ENCODE data around the gene PHPT1. TPM values are rescaled to one million over a fixed set of nuclear protein-coding genes. Genes with fewer than 3 reads are reported as not detected.

The PHPT1 gene
- total and polyA plus RNA-seq, 2 of the 13 experiments (the other 11 are each of a cell fraction or from before 2014, with no cell fraction given), result 189 to 192 TPM

DNA sequence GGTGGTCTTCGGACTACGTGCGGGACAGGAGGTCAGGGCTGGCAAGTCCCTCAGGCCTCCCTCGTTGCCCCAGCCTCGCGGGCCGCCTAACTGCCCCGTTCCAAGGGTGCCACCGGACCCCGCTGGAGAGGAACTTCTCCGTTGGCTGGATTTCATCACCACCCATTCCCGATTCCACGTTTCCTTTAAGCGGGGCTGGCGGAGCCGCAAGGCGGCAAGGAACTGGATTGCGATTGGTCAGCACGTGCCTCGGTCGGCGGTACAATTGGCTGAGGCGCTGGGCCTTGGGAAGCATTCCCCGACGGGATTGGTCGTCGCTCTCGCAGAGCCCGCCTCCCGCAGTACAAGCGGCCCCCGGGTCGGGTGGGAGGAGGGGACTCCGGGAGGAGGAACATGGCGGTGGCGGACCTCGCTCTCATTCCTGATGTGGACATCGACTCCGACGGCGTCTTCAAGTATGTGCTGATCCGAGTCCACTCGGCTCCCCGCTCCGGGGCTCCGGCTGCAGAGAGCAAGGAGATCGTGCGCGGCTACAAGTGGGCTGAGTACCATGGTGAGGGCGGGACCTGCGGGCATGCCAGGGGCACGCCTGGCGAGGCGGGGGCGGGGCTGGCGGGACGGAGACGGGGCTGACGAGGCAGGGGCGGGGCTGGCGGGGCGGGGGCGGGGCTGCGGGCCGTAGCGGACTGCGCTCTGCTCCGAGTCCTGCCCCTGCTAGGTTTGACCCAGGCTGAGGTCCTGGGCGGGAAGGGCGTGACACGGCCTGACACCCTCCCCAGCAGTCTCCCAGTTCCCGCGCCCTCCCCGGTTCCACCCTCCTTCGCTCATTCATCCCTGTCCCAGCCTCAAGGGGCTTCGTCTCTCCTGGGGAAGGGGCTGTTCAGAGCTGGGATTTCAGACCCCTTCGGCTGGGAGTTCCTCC is at the start of gene PHPT1 (continued):
- TF ChIP-seq, protein P1, sequence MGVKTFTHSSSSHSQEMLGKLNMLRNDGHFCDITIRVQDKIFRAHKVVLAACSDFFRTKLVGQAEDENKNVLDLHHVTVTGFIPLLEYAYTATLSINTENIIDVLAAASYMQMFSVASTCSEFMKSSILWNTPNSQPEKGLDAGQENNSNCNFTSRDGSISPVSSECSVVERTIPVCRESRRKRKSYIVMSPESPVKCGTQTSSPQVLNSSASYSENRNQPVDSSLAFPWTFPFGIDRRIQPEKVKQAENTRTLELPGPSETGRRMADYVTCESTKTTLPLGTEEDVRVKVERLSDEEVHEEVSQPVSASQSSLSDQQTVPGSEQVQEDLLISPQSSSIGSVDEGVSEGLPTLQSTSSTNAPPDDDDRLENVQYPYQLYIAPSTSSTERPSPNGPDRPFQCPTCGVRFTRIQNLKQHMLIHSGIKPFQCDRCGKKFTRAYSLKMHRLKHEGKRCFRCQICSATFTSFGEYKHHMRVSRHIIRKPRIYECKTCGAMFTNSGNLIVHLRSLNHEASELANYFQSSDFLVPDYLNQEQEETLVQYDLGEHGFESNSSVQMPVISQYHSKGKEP (CRISPR knock-in tag; IDR thresholded peaks at IDR 0.05), result no peak
- TF ChIP-seq THAP11 (CRISPR knock-in tag; IDR thresholded peaks at IDR 0.05) (peak; percentile 80), ZFAT (CRISPR knock-in tag; conservative IDR thresholded peaks at IDR 0.05) (no peak), PAWR (CRISPR knock-in tag; IDR thresholded peaks at IDR 0.05; ENCODE audit: borderline replicate concordance) (no peak), KDM6A (CRISPR knock-in tag; IDR thresholded peaks at IDR 0.05; ENCODE audit: low read depth) (no peak), MXI1 (IDR thresholded peaks at IDR 0.05; ENCODE audit: borderline replicate concordance, low read depth, low read length) (peak; percentile 57; the same call in 1 of the 3 replicates), ZNF569 (CRISPR knock-in tag; IDR thresholded peaks at IDR 0.05; ENCODE audit: borderline replicate concordance) (no peak), POLR2G (IDR thresholded peaks at IDR 0.05; ENCODE audit: low read depth, low read length) (peak; percentile 89), HIVEP1 (CRISPR knock-in tag; IDR thresholded peaks at IDR 0.05) (no peak), TARDBP (CRISPR knock-in tag; IDR thresholded peaks at IDR 0.05) (peak; percentile 85), ZNF460 (CRISPR knock-in tag; IDR thresholded peaks at IDR 0.05; ENCODE audit: borderline replicate concordance) (no peak), ZNF12 (CRISPR knock-in tag; IDR thresholded peaks at IDR 0.05) (no peak; the same call in 1 of the 2 replicates), KLF11 (CRISPR knock-in tag; IDR thresholded peaks at IDR 0.05) (no peak; the same call in 1 of the 2 replicates), ZFP36L2 (CRISPR knock-in tag; IDR thresholded peaks at IDR 0.05) (no peak), NCOA2 (CRISPR knock-in tag; IDR thresholded peaks at IDR 0.05) (peak; percentile 36; the same call in 1 of the 2 replicates), SRSF9 (IDR thresholded peaks at IDR 0.05; ENCODE audit: borderline replicate concordance, insufficient read depth, low read depth, low read length, poor library complexity, severe bottlenecking) (no peak)
- TF ChIP-seq, protein P2, sequence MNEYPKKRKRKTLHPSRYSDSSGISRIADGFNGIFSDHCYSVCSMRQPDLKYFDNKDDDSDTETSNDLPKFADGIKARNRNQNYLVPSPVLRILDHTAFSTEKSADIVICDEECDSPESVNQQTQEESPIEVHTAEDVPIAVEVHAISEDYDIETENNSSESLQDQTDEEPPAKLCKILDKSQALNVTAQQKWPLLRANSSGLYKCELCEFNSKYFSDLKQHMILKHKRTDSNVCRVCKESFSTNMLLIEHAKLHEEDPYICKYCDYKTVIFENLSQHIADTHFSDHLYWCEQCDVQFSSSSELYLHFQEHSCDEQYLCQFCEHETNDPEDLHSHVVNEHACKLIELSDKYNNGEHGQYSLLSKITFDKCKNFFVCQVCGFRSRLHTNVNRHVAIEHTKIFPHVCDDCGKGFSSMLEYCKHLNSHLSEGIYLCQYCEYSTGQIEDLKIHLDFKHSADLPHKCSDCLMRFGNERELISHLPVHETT (CRISPR knock-in tag; conservative IDR thresholded peaks at IDR 0.05), result peak; percentile 83
- TF ChIP-seq, protein P3, sequence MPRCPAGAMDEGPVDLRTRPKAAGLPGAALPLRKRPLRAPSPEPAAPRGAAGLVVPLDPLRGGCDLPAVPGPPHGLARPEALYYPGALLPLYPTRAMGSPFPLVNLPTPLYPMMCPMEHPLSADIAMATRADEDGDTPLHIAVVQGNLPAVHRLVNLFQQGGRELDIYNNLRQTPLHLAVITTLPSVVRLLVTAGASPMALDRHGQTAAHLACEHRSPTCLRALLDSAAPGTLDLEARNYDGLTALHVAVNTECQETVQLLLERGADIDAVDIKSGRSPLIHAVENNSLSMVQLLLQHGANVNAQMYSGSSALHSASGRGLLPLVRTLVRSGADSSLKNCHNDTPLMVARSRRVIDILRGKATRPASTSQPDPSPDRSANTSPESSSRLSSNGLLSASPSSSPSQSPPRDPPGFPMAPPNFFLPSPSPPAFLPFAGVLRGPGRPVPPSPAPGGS (CRISPR knock-in tag; IDR thresholded peaks at IDR 0.05), result no peak
- TF ChIP-seq, protein P4, sequence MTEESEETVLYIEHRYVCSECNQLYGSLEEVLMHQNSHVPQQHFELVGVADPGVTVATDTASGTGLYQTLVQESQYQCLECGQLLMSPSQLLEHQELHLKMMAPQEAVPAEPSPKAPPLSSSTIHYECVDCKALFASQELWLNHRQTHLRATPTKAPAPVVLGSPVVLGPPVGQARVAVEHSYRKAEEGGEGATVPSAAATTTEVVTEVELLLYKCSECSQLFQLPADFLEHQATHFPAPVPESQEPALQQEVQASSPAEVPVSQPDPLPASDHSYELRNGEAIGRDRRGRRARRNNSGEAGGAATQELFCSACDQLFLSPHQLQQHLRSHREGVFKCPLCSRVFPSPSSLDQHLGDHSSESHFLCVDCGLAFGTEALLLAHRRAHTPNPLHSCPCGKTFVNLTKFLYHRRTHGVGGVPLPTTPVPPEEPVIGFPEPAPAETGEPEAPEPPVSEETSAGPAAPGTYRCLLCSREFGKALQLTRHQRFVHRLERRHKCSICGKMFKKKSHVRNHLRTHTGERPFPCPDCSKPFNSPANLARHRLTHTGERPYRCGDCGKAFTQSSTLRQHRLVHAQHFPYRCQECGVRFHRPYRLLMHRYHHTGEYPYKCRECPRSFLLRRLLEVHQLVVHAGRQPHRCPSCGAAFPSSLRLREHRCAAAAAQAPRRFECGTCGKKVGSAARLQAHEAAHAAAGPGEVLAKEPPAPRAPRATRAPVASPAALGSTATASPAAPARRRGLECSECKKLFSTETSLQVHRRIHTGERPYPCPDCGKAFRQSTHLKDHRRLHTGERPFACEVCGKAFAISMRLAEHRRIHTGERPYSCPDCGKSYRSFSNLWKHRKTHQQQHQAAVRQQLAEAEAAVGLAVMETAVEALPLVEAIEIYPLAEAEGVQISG (CRISPR knock-in tag; IDR thresholded peaks at IDR 0.05), result peak; percentile 49
- TF ChIP-seq, protein P5, sequence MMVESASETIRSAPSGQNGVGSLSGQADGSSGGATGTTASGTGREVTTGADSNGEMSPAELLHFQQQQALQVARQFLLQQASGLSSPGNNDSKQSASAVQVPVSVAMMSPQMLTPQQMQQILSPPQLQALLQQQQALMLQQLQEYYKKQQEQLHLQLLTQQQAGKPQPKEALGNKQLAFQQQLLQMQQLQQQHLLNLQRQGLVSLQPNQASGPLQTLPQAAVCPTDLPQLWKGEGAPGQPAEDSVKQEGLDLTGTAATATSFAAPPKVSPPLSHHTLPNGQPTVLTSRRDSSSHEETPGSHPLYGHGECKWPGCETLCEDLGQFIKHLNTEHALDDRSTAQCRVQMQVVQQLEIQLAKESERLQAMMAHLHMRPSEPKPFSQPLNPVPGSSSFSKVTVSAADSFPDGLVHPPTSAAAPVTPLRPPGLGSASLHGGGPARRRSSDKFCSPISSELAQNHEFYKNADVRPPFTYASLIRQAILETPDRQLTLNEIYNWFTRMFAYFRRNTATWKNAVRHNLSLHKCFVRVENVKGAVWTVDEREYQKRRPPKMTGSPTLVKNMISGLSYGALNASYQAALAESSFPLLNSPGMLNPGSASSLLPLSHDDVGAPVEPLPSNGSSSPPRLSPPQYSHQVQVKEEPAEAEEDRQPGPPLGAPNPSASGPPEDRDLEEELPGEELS (CRISPR knock-in tag; IDR thresholded peaks at IDR 0.05), result peak; percentile 62; the same call in 1 of the 2 replicates

Data from HepG2 (cell line).